Fibroblast of the aortic adventitia (primary cell): ENCODE data around the gene FIZ1. TPM values are rescaled to one million over a fixed set of nuclear protein-coding genes. Genes with fewer than 3 reads are reported as not detected.
A peak's percentile ranks its signal among the peaks of the same experiment; 100 is the strongest.

Experiments
- DNase-seq: peaks from one replicate; pipeline ENCODE4 v3.0.0-alpha.2; 2010; ENCODE audit warnings: low read depth
- H3K4me3 ChIP-seq: 2 replicates; pipeline ENCODE4 v1.5.1; 2011; ENCODE audit warnings: low read depth, mild to moderate bottlenecking, control low read depth, low read length, moderate library complexity
- CTCF ChIP-seq: IDR thresholded peaks from 2 replicates; pipeline ENCODE4 v1.5.1; 2011; ENCODE audit warnings: mild to moderate bottlenecking, low read length, control low read depth, inconsistent platforms; ENCODE audit not compliant: insufficient read depth
- total RNA-seq: library from RNA; depleted of rRNA; stranded (reverse); fragments of >200 nt; gene quantifications from 2 replicates; pipeline ENCODE4 v1.2.3, GENCODE V29; 2012; ENCODE audit warnings: low replicate concordance

The FIZ1 gene
- total RNA-seq, 1 donor, result 4.7 TPM

GRCh38 chr19:55601084-55601483 is 1.8 kb upstream of the FIZ1 start:
- no peak for TF ChIP-seq CTCF
- H3K4me3 ChIP-seq, result peak overlapping the region; percentile 90
- no peak for DNase-seq

- no peak for DNase-seq
- no peak for TF ChIP-seq CTCF
- peak overlapping the region; percentile 90 for H3K4me3 ChIP-seq
These were observed 1.3 kb upstream of the FIZ1 start for GRCh38 chr19:55600662-55601028.

- DNase-seq, result peak; percentile 90
- TF ChIP-seq CTCF, result no peak
- H3K4me3 ChIP-seq, result peak within 1 kb of the TSS; percentile 90
These were observed 735 bp upstream of the FIZ1 start, which contains the start of gene ZNF524 for GRCh38 chr19:55599842-55600661. Gene ZNF524, plus strand, starts transcription at chr19:55600288. Its CDS starts 1,825 bp downstream, at chr19:55602113.

- DNase-seq, result peak; percentile 98
- TF ChIP-seq CTCF, result no peak
- peak overlapping the region; percentile 73 for H3K4me3 ChIP-seq
These were observed 424 bp downstream of the FIZ1 start for GRCh38 chr19:55598719-55599467.

- no peak for DNase-seq
- H3K4me3 ChIP-seq, result no peak overlapping the region
- TF ChIP-seq CTCF, result no peak
These were observed 1.3 kb downstream of the FIZ1 start for GRCh38 chr19:55598034-55598433.

GRCh38 chr19:55597501-55597921 is 1.8 kb downstream of the FIZ1 start:
- H3K4me3 ChIP-seq, result no peak overlapping the region
- no peak for DNase-seq
- no peak for TF ChIP-seq CTCF
